PC-9 (cell line): ENCODE measurements around the gene RAB4B.

Experiments used
- EZH2 ChIP-seq: fragments of 200-600 bp; sonication (generic); IDR thresholded peaks from 2 replicates; pipeline ENCODE4 v1.8.0; 2017; ENCODE audit warnings: antibody characterized with exemption, low read depth
- TF ChIP-seq, protein P1 (sequence below): fragments of 200-600 bp; sonication (generic); conservative IDR thresholded peaks from 2 replicates; pipeline ENCODE4 v1.6.1; 2017; ENCODE audit warnings: mixed run types, antibody characterized with exemption, mild to moderate bottlenecking, moderate library complexity

DNA sequence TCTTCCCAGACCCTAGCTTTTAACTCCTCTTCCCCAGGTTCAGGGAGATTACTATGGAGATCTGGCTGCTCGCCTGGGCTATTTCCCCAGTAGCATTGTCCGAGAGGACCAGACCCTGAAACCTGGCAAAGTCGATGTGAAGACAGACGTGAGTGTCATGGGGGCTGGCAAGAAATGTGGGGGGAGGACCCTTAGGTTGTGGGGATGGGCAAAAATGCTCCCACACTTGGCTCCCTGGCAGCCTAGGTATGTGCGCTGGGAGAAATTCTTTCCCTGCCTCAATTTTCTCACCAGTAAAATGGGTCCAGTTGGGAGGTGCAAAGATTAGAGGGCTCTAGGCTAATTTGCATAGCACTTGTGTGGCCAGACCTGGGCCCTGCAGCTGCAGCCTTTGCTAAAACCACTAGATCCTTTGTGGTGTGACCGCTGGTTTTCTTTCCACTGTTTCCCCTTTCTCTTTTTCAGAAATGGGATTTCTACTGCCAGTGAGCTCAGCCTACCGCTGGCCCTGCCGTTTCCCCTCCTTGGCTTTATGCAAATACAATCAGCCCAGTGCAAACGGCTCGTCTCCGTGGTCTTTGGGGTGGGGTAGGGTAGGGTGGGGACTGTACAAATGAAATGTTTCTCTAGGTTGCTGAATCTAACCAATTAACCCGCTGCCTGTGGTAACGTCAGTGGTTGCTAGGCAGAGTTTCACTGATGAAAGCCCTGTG is 959 bp upstream of the RAB4B start:
- TF ChIP-seq, protein P1, sequence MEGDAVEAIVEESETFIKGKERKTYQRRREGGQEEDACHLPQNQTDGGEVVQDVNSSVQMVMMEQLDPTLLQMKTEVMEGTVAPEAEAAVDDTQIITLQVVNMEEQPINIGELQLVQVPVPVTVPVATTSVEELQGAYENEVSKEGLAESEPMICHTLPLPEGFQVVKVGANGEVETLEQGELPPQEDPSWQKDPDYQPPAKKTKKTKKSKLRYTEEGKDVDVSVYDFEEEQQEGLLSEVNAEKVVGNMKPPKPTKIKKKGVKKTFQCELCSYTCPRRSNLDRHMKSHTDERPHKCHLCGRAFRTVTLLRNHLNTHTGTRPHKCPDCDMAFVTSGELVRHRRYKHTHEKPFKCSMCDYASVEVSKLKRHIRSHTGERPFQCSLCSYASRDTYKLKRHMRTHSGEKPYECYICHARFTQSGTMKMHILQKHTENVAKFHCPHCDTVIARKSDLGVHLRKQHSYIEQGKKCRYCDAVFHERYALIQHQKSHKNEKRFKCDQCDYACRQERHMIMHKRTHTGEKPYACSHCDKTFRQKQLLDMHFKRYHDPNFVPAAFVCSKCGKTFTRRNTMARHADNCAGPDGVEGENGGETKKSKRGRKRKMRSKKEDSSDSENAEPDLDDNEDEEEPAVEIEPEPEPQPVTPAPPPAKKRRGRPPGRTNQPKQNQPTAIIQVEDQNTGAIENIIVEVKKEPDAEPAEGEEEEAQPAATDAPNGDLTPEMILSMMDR, result no peak
- no peak for TF ChIP-seq EZH2
